Peyer's patch (tissue), 4 donors: ENCODE data around the gene ZNF629. TPM values are rescaled to one million over a fixed set of nuclear protein-coding genes. Genes with fewer than 3 reads are reported as not detected.

Experiments
- DNase-seq, 3 donors: peaks; one replicate each; pipeline ENCODE4 v3.0.0-alpha.2; 2017 to 2019
- H3K27ac ChIP-seq, 4 donors: fragments of 200-600 bp; sonication (generic); one replicate each; pipeline ENCODE4 v1.5.1; 2016 to 2019
- H3K27me3 ChIP-seq, 2 donors: fragments of 200-600 bp; sonication (generic); one replicate each; pipeline ENCODE4 v1.5.1; 2019
- H3K36me3 ChIP-seq, 3 donors: fragments of 200-600 bp; sonication (generic); one replicate each; pipeline ENCODE4 v1.5.1; 2016 to 2019
- H3K4me1 ChIP-seq, 4 donors: fragments of 200-600 bp; sonication (generic); one replicate each; pipeline ENCODE4 v1.5.1; 2016 to 2019
- H3K4me3 ChIP-seq, 4 donors: fragments of 200-600 bp; sonication (generic); 1 replicate in 3 of 4; 2 replicates in 1 of 4; pipeline ENCODE4 v1.5.1; 2016 to 2019; ENCODE audit warnings: mild to moderate bottlenecking in 1 of 4
- H3K9me3 ChIP-seq, 4 donors: fragments of 200-600 bp; sonication (generic); one replicate each; pipeline ENCODE4 v1.5.1; 2016 to 2019; ENCODE audit warnings: mild to moderate bottlenecking in 1 of 4
- CTCF ChIP-seq, 6 experiments: fragments of 450-650 bp in 4 of 6; fragments of 200-600 bp in 2 of 6; sonication (generic) in 1 of 6; IDR thresholded peaks; one replicate each; pipeline ENCODE4 v1.5.1; 2017 to 2019; ENCODE audit warnings: antibody characterized with exemption in 6 of 6, mild to moderate bottlenecking in 3 of 6, moderate library complexity in 1 of 6
- POLR2A ChIP-seq, 2 donors: fragments of 450-650 bp; IDR thresholded peaks; one replicate each; pipeline ENCODE4 v1.5.1; 2017; ENCODE audit warnings: antibody characterized with exemption in 2 of 2, mild to moderate bottlenecking in 2 of 2, moderate library complexity in 2 of 2
- total RNA-seq, 4 donors: library from RNA; depleted of rRNA; stranded (reverse); fragments of >200 nt; gene quantifications; one replicate each; pipeline ENCODE4 v1.1.0, GENCODE V29; 2016

The ZNF629 gene
- total RNA-seq, 4 donors from 2014 or later = 10.9 to 28.7 (median 19.0) TPM

- Histone ChIP-seq H3K36me3 (peaks cover 0 to 46% (median 0%) of the 10 kb centered on the region in 3 donors), H3K27me3 (no peaks in the 10 kb centered on the region), H3K4me1 (peaks cover 0 to 27% (median 18%) of the 10 kb centered on the region in 4 donors), H3K27ac (peak overlapping the region in 2 of 4 donors; percentile 81 to 83), H3K4me3 (peak overlapping the region; percentile 77 to 90 (median 86)), H3K9me3 (no peaks in the 10 kb centered on the region)
- no peak for DNase-seq
- no peak for TF ChIP-seq CTCF (IDR thresholded peaks at IDR 0.05)
- TF ChIP-seq POLR2A (IDR thresholded peaks at IDR 0.05) = no peak
These were observed 23.8 kb downstream of the ZNF629 start for GRCh38 chr16:30762991-30763725.

- H3K9me3 ChIP-seq = no peaks in the 10 kb centered on the region
- TF ChIP-seq CTCF (IDR thresholded peaks at IDR 0.05) = peak in 2 of 6 experiments; percentile 4 to 28
- TF ChIP-seq POLR2A (IDR thresholded peaks at IDR 0.05) = peak; percentile 55 to 75
- H3K27ac ChIP-seq = peak within 1 kb of the TSS; percentile 81 to 84 (median 83)
- peak within 1 kb of the TSS; percentile 77 to 90 (median 86) for H3K4me3 ChIP-seq
- DNase-seq = peak; percentile 95 to 98 (median 95)
- H3K27me3 ChIP-seq = no peaks in the 10 kb centered on the region
- peaks cover 0 to 27% (median 18%) of the 10 kb centered on the region in 4 donors for H3K4me1 ChIP-seq
- H3K36me3 ChIP-seq = peaks cover 0 to 40% (median 0%) of the 10 kb centered on the region in 3 donors
These were observed 24.8 kb downstream of the ZNF629 start, which contains the start of the genes CFAP119 and RNF40 for GRCh38 chr16:30761928-30762902. CFAP119 (minus strand) TSS chr16:30762062; CDS start chr16:30761748, 314 bp downstream. RNF40 (plus strand) TSS chr16:30762322; CDS start chr16:30762546, 224 bp downstream.

- Histone ChIP-seq H3K36me3 (peaks cover 0 to 40% (median 0%) of the 10 kb centered on the region in 3 donors), H3K9me3 (no peaks in the 10 kb centered on the region), H3K27me3 (no peaks in the 10 kb centered on the region), H3K4me1 (peaks cover 0 to 27% (median 18%) of the 10 kb centered on the region in 4 donors), H3K4me3 (peak overlapping the region; percentile 77 to 90 (median 86)), H3K27ac (peak overlapping the region; percentile 29 to 84 (median 56))
- no peak for TF ChIP-seq POLR2A (IDR thresholded peaks at IDR 0.05)
- TF ChIP-seq CTCF (IDR thresholded peaks at IDR 0.05) = no peak
- DNase-seq = peak; percentile 62 to 70 (median 66)
These were observed 25.5 kb downstream of the ZNF629 start for GRCh38 chr16:30761427-30761927.

GRCh38 chr16:30760577-30761426, 26.2 kb downstream of the ZNF629 start:
- no peak for TF ChIP-seq POLR2A (IDR thresholded peaks at IDR 0.05)
- TF ChIP-seq CTCF (IDR thresholded peaks at IDR 0.05) = no peak
- DNase-seq = no peak
- Histone ChIP-seq H3K9me3 (no peaks in the 10 kb centered on the region), H3K36me3 (peaks cover 0 to 39% (median 0%) of the 10 kb centered on the region in 3 donors), H3K27ac (peak overlapping the region; percentile 29 to 84 (median 56)), H3K27me3 (no peaks in the 10 kb centered on the region), H3K4me3 (peak overlapping the region; percentile 77 to 90 (median 86)), H3K4me1 (peaks cover 0 to 27% (median 18%) of the 10 kb centered on the region in 4 donors)
